Nephron progenitor cell (in vitro differentiated cells): Measurements from ENCODE around the gene PTPRJ.

Experiments
- DNase-seq: peaks from one replicate; pipeline ENCODE4 v3.0.0; 2021
- H3K27ac Mint-ChIP-seq: 2 replicates; pipeline ENCODE4 v1.8.0; 2021; ENCODE audit warnings: mild to moderate bottlenecking, moderate library complexity, mixed read lengths
- H3K27me3 Mint-ChIP-seq: 2 replicates; pipeline ENCODE4 v1.8.0; 2021; ENCODE audit warnings: mild to moderate bottlenecking, low read depth, mixed read lengths; ENCODE audit not compliant: poor library complexity
- H3K36me3 Mint-ChIP-seq: 2 replicates; pipeline ENCODE4 v1.8.0; 2021; ENCODE audit warnings: low read depth, mixed read lengths
- H3K4me1 Mint-ChIP-seq: 2 replicates; pipeline ENCODE4 v1.8.0; 2021; ENCODE audit warnings: mixed read lengths
- H3K4me3 Mint-ChIP-seq: 2 replicates; pipeline ENCODE4 v1.8.0; 2021; ENCODE audit warnings: mild to moderate bottlenecking, moderate library complexity, mixed read lengths
- H3K9me3 Mint-ChIP-seq: 2 replicates; pipeline ENCODE4 v1.8.0; 2021; ENCODE audit warnings: mild to moderate bottlenecking, moderate library complexity, mixed read lengths
- TF ChIP-seq, protein P1 (sequence below): fragments of 200-600 bp; sonication (generic); IDR thresholded peaks from 2 replicates; pipeline ENCODE4 v1.5.0; 2021; ENCODE audit warnings: antibody characterized with exemption

The PTPRJ gene

DNA sequence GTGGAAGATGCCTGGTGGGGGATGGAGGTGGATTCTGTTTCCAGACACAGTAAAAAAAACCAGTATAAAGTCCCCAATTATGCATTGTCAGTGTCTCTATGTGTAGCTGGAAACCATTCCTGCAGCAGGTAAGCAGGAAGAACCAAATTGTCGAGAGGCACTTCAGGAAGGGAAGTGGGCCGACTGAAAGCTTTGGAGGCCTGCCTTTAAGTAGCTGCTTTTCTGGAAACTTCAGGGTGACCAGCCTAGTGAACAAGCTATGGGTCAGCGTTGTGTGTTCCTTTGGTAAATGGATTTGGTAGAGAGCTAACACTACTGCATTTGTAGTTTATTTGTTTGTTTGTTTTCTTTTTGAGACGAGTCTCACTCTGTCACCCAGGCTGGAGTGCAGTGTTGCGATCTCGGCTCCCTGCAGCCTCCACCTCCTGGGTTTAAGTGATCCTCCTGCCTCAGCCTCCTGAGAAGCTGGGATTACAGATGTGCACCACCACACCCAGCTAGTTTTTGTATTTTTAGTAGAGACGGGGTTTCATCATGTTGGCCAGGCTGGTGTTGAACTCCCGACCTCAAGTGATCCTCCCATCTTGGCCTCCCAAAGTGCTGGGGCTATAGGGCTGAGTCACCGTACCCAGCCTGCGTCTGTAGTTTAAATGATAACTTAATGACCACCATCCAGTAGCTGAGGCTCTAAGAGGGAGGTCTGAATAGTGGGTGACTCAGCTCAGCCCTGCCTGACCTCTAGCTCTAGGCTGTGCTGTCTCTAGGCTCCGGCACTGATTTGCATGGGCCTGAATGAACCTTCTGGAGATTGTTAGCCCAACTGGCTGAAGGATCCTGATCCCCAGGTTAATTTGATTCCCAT, 12.8 kb downstream of the PTPRJ start:
- no peak for DNase-seq
- H3K27ac Mint-ChIP-seq: peak overlapping the region; percentile 57
- no peaks in the 10 kb centered on the region for H3K9me3 Mint-ChIP-seq
- no peaks in the 10 kb centered on the region for H3K36me3 Mint-ChIP-seq
- H3K4me3 Mint-ChIP-seq: no peak overlapping the region
- peaks cover 36% of the 10 kb centered on the region for H3K4me1 Mint-ChIP-seq
- H3K27me3 Mint-ChIP-seq: no peaks in the 10 kb centered on the region
- TF ChIP-seq, protein P1, sequence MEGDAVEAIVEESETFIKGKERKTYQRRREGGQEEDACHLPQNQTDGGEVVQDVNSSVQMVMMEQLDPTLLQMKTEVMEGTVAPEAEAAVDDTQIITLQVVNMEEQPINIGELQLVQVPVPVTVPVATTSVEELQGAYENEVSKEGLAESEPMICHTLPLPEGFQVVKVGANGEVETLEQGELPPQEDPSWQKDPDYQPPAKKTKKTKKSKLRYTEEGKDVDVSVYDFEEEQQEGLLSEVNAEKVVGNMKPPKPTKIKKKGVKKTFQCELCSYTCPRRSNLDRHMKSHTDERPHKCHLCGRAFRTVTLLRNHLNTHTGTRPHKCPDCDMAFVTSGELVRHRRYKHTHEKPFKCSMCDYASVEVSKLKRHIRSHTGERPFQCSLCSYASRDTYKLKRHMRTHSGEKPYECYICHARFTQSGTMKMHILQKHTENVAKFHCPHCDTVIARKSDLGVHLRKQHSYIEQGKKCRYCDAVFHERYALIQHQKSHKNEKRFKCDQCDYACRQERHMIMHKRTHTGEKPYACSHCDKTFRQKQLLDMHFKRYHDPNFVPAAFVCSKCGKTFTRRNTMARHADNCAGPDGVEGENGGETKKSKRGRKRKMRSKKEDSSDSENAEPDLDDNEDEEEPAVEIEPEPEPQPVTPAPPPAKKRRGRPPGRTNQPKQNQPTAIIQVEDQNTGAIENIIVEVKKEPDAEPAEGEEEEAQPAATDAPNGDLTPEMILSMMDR: no peak

DNA sequence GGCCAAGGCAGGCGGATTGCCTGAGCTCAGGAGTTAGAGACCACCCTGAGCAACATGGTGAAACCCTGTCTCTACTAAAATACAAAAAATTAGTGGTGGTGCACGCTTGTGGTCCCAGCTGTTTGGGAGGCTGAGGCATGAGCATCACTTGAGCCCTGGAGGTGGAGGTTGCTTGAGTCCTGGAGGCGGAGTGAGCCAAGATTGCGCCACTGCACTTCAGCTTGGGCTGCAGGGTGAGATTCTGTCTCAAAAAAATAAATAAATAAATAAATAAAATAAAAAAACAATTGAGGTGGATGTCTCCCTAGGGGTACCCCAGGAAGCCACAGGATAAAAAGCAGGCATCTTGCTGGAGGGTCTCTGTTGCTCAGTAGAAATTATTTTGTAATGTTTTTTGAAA, 14.1 kb downstream of the PTPRJ start:
- Mint-ChIP-seq H3K4me3 (no peak overlapping the region), H3K27me3 (no peaks in the 10 kb centered on the region), H3K4me1 (peaks cover 43% of the 10 kb centered on the region), H3K27ac (no peak overlapping the region), H3K36me3 (no peaks in the 10 kb centered on the region), H3K9me3 (no peaks in the 10 kb centered on the region)
- TF ChIP-seq, protein P1: no peak
- DNase-seq: no peak

DNA sequence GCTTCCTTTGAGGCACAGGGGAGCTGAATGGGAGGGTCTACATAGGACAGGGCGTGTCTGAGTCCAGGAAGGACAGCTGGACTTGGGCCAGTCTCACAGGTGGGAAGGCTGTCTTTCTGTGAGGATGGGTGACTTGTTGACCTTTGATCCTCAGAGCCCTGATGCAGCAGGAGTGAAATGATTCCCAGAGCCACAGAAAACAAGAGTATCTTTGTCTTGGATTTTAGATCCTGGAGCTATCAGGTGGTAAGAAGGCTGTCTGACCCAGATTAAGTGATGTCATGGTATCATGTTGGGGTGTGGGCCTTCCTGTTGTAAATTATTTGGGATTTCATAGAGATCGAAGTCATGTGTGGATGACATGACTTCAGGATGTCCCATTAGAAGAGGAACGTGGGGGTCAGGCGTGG, 15.0 kb downstream of the PTPRJ start:
- Mint-ChIP-seq H3K4me3 (no peak overlapping the region), H3K27me3 (peaks cover 5% of the 10 kb centered on the region), H3K27ac (no peak overlapping the region), H3K36me3 (no peaks in the 10 kb centered on the region), H3K4me1 (peaks cover 34% of the 10 kb centered on the region), H3K9me3 (no peaks in the 10 kb centered on the region)
- no peak for DNase-seq
- TF ChIP-seq, protein P1: no peak

DNA sequence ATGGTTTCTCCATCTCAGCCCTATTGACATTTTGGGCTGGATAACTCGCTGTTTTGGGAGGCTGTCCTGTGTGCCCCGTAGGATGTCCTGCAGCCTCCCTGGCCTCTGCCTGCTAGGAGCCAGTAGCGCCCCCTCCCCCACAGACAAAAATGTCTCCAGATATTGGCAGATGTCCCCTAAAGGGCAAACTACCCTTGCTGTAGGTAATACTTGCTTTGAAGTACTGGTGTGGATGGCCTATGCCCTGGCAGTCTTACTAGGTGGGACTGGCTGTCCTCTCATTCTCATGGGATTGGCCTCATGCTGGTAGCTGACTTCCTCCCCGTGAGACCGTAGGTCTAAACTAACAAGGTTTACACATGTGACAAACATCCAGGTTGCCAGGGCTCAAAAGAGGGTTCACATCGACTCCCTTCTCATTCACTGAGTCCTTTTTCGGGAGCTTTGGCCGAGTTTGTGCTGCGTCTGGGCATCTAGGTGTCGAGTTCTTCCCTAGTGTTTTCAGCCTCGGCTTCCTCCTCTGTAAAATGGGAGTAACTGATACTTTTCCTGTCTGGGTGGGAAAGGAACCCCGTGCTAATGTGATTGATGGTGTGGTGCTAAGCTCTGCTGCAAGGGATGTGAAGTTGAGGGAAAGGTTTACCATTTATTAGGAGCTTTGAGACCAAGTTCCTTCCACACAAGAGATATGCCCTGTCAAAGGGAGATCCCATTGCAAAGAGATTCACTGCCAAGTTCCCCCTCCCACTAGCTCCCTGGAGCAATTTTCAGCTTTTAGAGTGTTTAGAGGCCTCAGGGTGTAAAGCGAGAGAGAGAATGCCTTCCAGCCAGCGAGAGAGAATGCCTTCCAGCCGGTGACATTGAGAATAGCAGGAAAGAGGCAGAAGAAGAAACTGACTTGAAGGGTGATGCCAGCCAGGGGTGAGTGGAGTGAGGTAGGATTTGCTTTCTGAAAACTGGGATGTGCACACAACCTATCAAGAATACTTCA, 17.0 kb downstream of the PTPRJ start:
- peak overlapping the region; percentile 6 for H3K27ac Mint-ChIP-seq
- TF ChIP-seq, protein P1: no peak
- H3K27me3 Mint-ChIP-seq: peaks cover 5% of the 10 kb centered on the region
- no peaks in the 10 kb centered on the region for H3K36me3 Mint-ChIP-seq
- no peak overlapping the region for H3K4me3 Mint-ChIP-seq
- DNase-seq: no peak
- H3K4me1 Mint-ChIP-seq: peaks cover 34% of the 10 kb centered on the region
- no peaks in the 10 kb centered on the region for H3K9me3 Mint-ChIP-seq

DNA sequence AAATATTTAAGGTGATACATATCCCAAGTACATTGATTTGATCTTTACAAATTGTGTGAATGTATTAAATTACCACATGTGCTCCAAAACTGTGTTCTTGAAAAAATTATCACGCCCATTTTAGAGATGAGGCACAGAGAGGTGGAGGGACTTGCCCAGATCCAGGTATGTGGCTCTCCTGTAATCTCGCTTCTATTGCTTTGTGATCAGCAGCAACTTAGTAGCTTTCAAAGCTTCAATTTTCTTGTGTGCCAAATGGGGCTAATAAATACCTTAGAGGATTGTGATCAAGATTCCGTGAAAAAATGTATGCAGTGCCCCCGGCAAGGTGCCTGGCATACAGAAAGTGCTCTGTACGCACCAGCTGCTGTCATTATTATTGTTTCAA, 18.0 kb downstream of the PTPRJ start:
- Mint-ChIP-seq H3K4me1 (peaks cover 41% of the 10 kb centered on the region), H3K27ac (no peak overlapping the region), H3K9me3 (no peaks in the 10 kb centered on the region), H3K36me3 (no peaks in the 10 kb centered on the region), H3K4me3 (no peak overlapping the region), H3K27me3 (peaks cover 5% of the 10 kb centered on the region)
- TF ChIP-seq, protein P1: no peak
- no peak for DNase-seq
